Measurements from ENCODE around the gene RNF224. TPM values are rescaled to one million over a fixed set of nuclear protein-coding genes. Genes with fewer than 3 reads are reported as not detected.

The RNF224 gene
- total RNA-seq, 4 donors from 2014 or later: 0.21 TPM; not detected in 3

DNA sequence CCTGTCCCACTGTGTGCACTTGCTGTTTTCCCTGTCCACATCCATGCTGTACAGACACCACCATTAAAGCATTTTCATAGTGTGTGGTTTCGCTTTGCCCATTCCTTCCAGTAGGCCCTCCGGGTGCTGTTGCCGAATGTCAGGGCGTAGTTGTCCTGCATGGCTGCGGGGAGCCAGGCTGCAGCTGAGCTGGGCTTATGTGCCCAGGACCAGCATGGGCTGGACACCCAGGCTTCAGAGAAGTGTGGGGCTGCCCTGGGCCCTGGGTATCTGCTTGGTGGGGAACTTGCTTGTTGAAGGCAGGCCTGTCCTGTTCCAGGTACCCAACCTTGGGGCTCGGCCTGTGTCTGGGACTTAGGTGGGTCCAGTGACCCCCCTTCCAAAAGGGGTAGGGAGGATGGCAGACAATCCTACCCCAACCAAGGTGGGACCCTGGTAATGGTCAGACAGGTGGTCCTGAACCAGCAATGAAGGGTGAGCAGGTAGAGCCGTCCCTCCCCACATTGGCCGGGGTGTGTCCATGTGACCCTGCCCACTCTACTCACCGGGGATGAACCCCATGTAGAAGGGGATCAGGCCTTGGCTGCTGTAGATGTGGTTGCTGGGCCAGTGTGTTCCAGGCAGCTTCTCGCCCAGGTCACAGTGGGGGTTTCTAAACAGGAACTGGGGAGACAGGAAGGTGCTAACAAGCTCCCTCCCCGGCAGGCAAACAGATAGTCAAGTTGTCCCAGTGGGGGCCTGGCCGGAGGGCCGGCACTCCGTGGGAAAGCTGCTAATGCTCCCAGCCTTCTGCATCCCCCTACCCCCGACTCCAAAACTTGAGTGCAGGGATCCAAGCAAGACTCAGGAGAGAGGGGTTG, 16.6 kb downstream of the RNF224 start:
- H3K4me1 ChIP-seq: peaks cover 0 to 6% of the 10 kb centered on the region in 2 donors
- no peak for TF ChIP-seq POLR2A (IDR thresholded peaks at IDR 0.05)
- DNase-seq: no peak
- no peaks in the 10 kb centered on the region for H3K36me3 ChIP-seq
- no peak overlapping the region for H3K27ac ChIP-seq
- H3K9me3 ChIP-seq: no peaks in the 10 kb centered on the region
- no peaks in the 10 kb centered on the region for H3K27me3 ChIP-seq
- no peak overlapping the region for H3K4me3 ChIP-seq
- intact Hi-C loops (cut with DNase I; ENCODE audit: low total_unique reads): no loop called here

DNA sequence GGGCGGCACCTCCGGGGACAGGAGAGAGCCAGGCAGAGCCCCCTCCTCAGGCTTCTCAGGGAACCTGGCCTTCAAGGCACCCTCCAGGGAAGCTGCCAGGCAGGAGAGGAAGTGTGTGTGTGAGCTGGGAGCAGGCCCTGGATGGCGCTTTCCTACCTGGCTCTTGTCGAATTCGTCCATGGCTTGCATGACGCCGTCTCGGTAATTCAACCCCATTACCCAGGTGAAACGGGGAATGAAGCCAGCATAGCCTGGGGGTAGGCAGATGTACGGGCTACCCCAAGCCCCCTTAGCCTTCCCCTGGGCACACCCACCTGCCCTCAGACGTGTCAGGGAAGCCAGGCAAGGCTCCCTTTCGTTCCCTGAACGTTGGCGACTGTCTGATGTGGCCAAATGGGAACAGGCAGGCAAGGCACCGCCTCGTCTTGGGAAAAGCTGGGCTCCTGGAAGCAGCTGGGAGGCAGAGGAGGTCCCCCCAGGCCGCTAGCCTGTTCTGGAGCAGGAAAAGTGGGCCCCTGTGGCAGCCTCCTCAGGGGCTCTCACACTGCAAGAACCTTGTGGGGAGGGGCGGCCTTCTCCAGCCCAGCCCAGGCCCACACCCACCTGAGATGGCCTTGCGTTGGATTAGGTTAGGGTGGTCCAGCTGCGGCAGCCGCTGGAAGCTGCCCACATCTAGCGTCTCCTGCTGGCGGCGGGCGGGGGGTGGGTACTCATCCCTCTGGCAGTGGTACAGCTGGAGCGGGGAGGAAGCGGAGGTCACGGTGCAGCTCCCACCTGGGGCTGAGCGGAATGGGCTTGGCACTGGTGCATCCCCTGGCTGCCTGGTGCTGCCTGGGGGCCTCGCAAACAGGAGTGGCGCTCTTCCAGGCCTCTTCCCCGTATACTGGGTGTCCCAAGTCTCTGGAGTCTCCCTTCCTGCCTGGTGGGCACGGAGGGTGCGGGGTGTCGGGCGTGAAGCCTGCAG, 17.5 kb downstream of the RNF224 start:
- peaks cover 0 to 6% of the 10 kb centered on the region in 2 donors for H3K4me1 ChIP-seq
- no peak for DNase-seq
- H3K27ac ChIP-seq: no peak overlapping the region
- no peaks in the 10 kb centered on the region for H3K36me3 ChIP-seq
- no peak for TF ChIP-seq POLR2A (IDR thresholded peaks at IDR 0.05)
- TF ChIP-seq, protein P1, sequence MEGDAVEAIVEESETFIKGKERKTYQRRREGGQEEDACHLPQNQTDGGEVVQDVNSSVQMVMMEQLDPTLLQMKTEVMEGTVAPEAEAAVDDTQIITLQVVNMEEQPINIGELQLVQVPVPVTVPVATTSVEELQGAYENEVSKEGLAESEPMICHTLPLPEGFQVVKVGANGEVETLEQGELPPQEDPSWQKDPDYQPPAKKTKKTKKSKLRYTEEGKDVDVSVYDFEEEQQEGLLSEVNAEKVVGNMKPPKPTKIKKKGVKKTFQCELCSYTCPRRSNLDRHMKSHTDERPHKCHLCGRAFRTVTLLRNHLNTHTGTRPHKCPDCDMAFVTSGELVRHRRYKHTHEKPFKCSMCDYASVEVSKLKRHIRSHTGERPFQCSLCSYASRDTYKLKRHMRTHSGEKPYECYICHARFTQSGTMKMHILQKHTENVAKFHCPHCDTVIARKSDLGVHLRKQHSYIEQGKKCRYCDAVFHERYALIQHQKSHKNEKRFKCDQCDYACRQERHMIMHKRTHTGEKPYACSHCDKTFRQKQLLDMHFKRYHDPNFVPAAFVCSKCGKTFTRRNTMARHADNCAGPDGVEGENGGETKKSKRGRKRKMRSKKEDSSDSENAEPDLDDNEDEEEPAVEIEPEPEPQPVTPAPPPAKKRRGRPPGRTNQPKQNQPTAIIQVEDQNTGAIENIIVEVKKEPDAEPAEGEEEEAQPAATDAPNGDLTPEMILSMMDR (IDR thresholded peaks at IDR 0.05): no peak
- intact Hi-C loops (cut with DNase I; ENCODE audit: low total_unique reads): no loop called here
- no peak overlapping the region for H3K4me3 ChIP-seq
- no peaks in the 10 kb centered on the region for H3K9me3 ChIP-seq
- no peaks in the 10 kb centered on the region for H3K27me3 ChIP-seq

DNA sequence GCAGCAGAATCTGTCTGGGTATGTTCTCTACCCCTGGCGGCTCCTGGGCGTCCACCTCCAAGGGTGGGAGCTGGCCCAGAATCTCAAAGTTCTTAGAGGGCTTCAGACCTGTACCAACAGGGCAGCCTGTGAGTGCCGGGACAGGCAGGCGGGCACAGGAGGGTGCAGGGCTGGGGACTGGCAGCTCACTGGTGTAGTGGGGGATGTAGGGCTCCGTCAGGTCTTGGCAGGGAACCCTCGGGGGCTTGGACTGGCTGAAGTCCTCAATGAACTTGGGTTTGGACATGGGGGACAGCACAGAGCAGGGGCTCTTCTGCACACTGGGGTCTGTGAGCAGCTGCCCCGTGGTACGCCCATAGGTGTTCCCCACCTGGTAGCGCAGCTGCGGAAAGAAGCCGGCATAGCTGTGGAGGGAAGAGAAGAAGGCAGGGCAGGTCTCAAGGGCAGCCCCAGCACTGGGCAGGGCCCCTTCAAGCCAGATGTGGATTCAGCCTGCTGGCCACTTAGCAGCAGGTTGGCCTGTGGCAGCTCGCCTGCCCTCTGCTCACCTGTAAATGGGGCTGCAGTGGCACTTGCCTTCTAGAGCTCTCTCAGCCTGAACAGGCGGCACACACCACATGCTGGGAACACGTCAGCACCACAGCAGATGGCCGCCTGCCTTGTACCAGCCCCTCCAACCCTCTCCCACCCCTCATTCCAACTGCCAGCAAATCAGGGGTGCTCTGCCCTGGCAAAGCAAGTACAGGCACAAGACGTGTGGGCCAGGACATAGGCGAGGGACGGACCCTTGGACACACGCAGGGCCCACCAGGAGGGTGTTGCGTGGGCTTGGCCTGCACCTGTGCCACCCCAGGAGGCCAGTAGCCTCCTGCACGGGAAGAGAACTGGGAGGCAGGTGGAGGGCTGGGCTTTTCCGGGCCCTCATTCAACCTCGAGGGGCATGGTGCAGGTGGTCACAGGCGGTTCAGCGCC, 18.4 kb downstream of the RNF224 start:
- peaks cover 0 to 6% of the 10 kb centered on the region in 2 donors for H3K4me1 ChIP-seq

DNA sequence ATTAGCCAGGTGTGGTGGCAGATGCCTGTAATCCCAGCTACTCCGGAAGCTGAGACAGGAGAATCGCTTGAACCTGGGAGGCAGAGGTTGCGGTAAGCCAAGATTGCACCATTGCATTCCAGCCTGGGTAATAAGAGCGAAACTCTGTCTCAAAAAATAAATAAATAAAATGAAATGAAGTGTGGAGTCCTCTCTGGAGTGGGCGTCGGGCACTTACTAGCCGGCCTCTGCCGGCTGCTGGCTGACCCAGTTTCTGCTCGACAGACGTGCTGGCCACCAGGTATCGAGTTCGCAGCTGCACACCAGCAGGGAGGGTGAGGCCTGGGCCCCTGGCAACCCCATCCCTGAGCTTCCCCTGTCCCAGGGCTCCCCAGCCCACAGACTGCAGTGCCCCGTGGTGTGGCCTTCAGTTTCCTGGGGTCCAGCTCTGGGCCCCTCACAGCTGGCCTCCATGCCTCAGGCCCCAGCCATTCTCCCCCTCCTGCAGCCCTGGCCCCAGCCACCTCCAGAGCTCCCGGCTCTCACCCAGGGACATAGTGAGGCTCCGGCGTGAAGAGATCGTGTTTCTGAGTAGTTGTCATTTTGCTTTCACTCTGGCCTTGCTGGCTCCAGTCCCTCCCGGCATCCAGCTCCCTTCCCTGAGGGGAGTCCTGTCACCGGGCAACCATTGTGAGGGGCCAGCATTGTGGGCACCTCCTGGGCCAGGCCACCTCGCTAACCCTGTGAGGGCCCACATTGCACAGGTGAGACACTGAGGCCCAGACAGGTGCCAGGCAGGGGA, 20.0 kb downstream of the RNF224 start:
- no peak for DNase-seq
- Histone ChIP-seq H3K4me1 (peaks cover 0 to 6% of the 10 kb centered on the region in 2 donors), H3K36me3 (no peaks in the 10 kb centered on the region), H3K27ac (no peak overlapping the region), H3K4me3 (no peak overlapping the region), H3K9me3 (no peaks in the 10 kb centered on the region), H3K27me3 (no peaks in the 10 kb centered on the region)
- TF ChIP-seq, protein P1 (IDR thresholded peaks at IDR 0.05): no peak
- no peak for TF ChIP-seq POLR2A (IDR thresholded peaks at IDR 0.05)
- intact Hi-C loops (cut with DNase I; ENCODE audit: low total_unique reads): no loop called here

More for the DNA sequence above, 18.4 kb downstream of the RNF224 start:
- intact Hi-C loops (cut with DNase I; ENCODE audit: low total_unique reads): no loop called here
- Histone ChIP-seq H3K36me3 (no peaks in the 10 kb centered on the region), H3K27ac (no peak overlapping the region), H3K27me3 (no peaks in the 10 kb centered on the region), H3K4me3 (no peak overlapping the region), H3K9me3 (no peaks in the 10 kb centered on the region)
- DNase-seq: no peak
- TF ChIP-seq POLR2A (IDR thresholded peaks at IDR 0.05): no peak
- TF ChIP-seq, protein P1 (IDR thresholded peaks at IDR 0.05): no peak
